ENCODE measurements around the gene MEGF6. TPM values are rescaled to one million over a fixed set of nuclear protein-coding genes. Genes with fewer than 3 reads are reported as not detected.

The MEGF6 gene
- total RNA-seq, 6 experiments from 2014 or later = 20.3 to 39.2 (median 23.0) TPM

DNA sequence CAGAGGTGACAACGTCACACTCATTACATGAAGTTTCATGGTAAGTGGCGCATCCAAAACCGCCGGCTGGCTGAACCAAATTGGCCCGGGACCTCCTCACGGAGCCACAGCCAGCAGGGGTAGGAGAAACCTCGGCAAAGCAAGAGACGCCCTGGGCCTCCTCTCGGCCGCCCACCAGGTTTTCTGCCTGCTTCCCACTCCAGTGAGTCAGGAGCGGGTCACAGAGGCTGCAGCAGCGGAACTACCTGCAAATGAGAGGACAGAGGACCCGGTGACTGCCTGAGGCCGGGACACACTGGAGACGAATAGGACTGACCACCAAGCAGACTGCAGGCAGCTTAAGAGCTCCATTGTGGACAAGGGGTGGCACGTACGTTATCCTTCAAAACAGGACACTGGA, 55.0 kb downstream of the MEGF6 start:
- H3K9me3 Mint-ChIP-seq = no peaks in the 10 kb centered on the region

DNA sequence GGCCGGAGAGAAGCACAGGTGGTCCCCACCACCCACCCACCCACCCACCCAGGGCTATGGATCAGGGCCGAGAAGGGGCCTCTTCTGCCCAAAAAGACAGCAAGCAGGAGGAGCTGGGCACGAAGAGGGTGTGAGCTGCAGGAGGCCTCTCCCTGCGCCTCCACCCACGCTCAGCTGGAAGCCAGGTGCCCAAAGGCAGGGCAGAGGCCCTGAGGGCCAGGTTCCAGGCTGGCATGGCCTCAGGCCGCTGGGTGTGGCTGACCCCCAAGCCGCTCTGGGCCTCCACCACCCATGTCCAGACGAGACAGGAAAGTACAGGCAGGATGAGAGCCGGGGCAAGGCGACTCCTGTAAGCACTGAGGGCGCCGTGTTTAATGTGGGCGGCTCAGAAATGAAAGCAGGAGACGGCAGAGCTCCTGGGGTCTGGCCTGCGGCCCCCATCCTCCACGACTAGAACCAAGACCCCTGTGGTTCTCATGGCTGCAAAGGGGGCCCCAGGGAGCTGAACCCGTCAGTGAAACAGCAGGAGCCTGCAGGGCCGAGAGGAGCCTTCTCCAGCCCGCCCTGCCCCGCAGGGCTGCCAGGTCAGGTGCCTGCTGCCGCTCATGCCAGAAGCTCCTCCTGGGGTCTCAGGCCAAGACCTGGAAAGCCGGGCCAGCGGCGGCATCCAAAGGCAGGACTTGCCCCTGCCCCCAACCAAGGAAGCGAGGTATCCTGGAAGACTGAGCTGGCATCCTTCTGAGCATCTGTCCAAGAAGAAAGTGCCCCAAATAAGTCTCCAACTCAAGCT, 56.0 kb downstream of the MEGF6 start:
- Mint-ChIP-seq H3K36me3 (ENCODE audit: low read depth) (no peaks in the 10 kb centered on the region), H3K4me1 (ENCODE audit: low read depth) (no peaks in the 10 kb centered on the region), H3K27me3 (ENCODE audit: insufficient read depth) (peaks cover 8% of the 10 kb centered on the region), H3K9me3 (no peaks in the 10 kb centered on the region), H3K27ac (no peak overlapping the region), H3K4me3 (no peak overlapping the region)
- TF ChIP-seq, protein P1, sequence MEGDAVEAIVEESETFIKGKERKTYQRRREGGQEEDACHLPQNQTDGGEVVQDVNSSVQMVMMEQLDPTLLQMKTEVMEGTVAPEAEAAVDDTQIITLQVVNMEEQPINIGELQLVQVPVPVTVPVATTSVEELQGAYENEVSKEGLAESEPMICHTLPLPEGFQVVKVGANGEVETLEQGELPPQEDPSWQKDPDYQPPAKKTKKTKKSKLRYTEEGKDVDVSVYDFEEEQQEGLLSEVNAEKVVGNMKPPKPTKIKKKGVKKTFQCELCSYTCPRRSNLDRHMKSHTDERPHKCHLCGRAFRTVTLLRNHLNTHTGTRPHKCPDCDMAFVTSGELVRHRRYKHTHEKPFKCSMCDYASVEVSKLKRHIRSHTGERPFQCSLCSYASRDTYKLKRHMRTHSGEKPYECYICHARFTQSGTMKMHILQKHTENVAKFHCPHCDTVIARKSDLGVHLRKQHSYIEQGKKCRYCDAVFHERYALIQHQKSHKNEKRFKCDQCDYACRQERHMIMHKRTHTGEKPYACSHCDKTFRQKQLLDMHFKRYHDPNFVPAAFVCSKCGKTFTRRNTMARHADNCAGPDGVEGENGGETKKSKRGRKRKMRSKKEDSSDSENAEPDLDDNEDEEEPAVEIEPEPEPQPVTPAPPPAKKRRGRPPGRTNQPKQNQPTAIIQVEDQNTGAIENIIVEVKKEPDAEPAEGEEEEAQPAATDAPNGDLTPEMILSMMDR (IDR thresholded peaks at IDR 0.05) = no peak
- no peak for DNase-seq

More for the DNA sequence above, 55.0 kb downstream of the MEGF6 start:
- H3K4me1 Mint-ChIP-seq (ENCODE audit: low read depth) = no peaks in the 10 kb centered on the region
- H3K4me3 Mint-ChIP-seq = no peak overlapping the region
- H3K27me3 Mint-ChIP-seq (ENCODE audit: insufficient read depth) = peaks cover 8% of the 10 kb centered on the region
- DNase-seq = no peak
- H3K36me3 Mint-ChIP-seq (ENCODE audit: low read depth) = no peaks in the 10 kb centered on the region
- TF ChIP-seq, protein P1 (IDR thresholded peaks at IDR 0.05) = no peak
- H3K27ac Mint-ChIP-seq = no peak overlapping the region

DNA sequence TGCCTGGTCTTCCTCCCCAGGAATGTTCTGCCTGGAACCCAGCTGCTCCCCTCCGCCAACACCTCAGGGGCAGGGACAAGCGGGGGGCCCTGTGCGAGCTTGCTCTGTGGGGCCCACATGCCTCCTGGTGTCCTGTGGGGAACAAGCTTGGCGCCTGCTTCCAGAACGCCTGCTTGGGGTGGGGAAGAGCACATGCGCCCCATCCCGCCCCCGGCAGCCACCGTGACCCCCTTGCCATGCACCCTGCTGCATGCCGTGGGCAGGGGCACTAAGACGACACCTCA, 57.4 kb downstream of the MEGF6 start:
- no peak for DNase-seq
- no peak overlapping the region for H3K27ac Mint-ChIP-seq
- H3K9me3 Mint-ChIP-seq = no peaks in the 10 kb centered on the region
- H3K27me3 Mint-ChIP-seq (ENCODE audit: insufficient read depth) = peaks cover 6% of the 10 kb centered on the region
- TF ChIP-seq, protein P1 (IDR thresholded peaks at IDR 0.05) = no peak
- no peaks in the 10 kb centered on the region for H3K36me3 Mint-ChIP-seq (ENCODE audit: low read depth)
- H3K4me1 Mint-ChIP-seq (ENCODE audit: low read depth) = no peaks in the 10 kb centered on the region
- H3K4me3 Mint-ChIP-seq = no peak overlapping the region

DNA sequence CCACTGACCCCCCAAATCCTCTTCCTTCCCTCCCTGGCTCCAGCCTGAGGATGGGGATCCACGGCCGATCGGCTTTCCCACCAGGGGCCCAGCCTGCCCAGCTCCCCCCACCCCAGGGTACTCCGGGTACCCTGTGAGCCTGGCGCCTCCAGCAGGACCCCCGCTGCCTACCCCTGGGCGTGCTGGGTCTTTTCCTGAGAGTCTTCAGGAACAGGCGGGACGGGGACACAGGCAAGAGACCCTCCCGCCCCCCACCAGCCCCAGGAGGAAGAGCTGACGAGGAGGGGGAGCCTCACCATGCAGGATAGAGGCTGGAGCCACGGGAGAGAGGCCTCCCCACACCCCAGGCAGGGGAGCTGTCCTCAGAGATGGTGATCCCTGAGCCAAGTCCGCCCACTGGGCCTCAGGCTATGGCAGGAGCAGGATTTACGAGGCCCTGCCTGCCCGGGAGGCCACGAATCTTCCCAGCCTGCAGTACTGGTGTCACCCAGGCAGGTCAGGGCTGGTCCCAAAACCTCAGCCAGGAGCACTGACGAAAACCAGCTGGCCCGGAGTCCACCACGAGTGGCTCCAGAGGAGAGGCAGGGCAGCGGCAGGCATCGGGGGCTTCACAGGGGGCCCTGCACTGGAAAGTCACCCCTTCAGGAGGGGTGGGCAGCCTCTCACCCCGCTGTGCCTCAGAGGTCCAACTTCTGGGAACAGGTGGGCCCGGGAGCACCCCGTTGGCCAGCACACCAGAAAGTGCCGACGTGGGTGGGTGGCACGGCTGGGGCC, 58.0 kb downstream of the MEGF6 start:
- Mint-ChIP-seq H3K27ac (no peak overlapping the region; the same call in 1 of the 2 replicates), H3K4me1 (ENCODE audit: low read depth) (peaks cover under 1% of the 10 kb centered on the region), H3K9me3 (no peaks in the 10 kb centered on the region), H3K4me3 (no peak overlapping the region), H3K36me3 (ENCODE audit: low read depth) (no peaks in the 10 kb centered on the region), H3K27me3 (ENCODE audit: insufficient read depth) (peaks cover 6% of the 10 kb centered on the region)
- TF ChIP-seq, protein P1 (IDR thresholded peaks at IDR 0.05) = no peak
- DNase-seq = peak; percentile 67

DNA sequence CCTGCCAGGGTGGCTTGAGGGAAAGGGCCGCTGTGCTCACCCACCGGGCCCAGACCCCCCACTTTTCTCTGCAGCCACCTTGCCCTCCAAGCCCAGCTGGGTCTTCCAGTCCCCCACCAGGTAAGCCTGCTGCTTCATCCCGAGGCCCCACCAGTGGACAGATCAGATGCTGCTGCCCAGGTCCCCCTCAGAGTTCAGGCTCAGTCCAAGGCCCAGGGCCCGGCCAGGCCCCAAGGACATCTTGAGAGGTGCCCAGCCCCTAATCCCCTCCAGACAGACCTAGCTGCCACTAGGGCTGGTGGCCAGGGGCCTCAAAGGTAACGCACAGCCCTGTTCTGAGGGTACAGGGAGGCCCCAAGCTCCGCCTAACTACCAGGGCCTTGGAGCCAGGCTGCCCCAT, 58.6 kb downstream of the MEGF6 start:
- H3K27ac Mint-ChIP-seq = no peak overlapping the region
- no peaks in the 10 kb centered on the region for H3K9me3 Mint-ChIP-seq
- H3K36me3 Mint-ChIP-seq (ENCODE audit: low read depth) = no peaks in the 10 kb centered on the region
- TF ChIP-seq, protein P1 (IDR thresholded peaks at IDR 0.05) = no peak
- H3K4me3 Mint-ChIP-seq = no peak overlapping the region
- peaks cover 2% of the 10 kb centered on the region for H3K27me3 Mint-ChIP-seq (ENCODE audit: insufficient read depth)
- no peak for DNase-seq
- H3K4me1 Mint-ChIP-seq (ENCODE audit: low read depth) = peaks cover 6% of the 10 kb centered on the region

All from HFFc6 (cell line).